ENCODE results near the gene SPOCD1.

DNA sequence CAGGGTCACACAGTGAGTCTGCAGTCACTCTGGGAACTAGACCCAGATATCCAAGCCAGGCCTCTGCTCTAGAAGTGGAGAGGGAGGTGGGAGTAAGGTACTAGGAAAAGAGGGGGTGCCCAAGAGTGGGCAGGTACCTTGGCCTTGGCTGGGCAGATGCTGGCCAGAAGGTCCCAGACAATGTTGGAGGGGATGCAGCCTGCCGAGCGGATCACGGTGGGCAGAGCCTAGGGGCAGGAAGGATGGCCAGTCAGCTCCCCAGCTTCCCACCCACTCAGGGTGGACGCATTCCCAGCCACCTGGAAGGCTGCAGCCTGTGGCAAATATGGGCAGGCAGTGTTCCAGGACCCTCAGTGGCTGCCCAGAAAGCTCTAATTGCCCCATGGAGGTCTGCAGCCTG lies 23.3 kb downstream of the SPOCD1 start:
- TF ChIP-seq, protein P1, sequence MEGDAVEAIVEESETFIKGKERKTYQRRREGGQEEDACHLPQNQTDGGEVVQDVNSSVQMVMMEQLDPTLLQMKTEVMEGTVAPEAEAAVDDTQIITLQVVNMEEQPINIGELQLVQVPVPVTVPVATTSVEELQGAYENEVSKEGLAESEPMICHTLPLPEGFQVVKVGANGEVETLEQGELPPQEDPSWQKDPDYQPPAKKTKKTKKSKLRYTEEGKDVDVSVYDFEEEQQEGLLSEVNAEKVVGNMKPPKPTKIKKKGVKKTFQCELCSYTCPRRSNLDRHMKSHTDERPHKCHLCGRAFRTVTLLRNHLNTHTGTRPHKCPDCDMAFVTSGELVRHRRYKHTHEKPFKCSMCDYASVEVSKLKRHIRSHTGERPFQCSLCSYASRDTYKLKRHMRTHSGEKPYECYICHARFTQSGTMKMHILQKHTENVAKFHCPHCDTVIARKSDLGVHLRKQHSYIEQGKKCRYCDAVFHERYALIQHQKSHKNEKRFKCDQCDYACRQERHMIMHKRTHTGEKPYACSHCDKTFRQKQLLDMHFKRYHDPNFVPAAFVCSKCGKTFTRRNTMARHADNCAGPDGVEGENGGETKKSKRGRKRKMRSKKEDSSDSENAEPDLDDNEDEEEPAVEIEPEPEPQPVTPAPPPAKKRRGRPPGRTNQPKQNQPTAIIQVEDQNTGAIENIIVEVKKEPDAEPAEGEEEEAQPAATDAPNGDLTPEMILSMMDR (IDR thresholded peaks at IDR 0.05 in 8 of 11, conservative IDR thresholded peaks at IDR 0.05 in 3 of 11), result no peak
- TF ChIP-seq POLR2AphosphoS5 (IDR thresholded peaks at IDR 0.05), result no peak
- TF ChIP-seq POLR2A (IDR thresholded peaks at IDR 0.05), result no peak

All from spleen (tissue), 7 donors.